ENCODE results near the gene MAPK1.

- TF ChIP-seq CTCF (conservative IDR thresholded peaks at IDR 0.05; ENCODE audit: low read depth, low read length) (no peak), EZH2 (IDR thresholded peaks at IDR 0.05; ENCODE audit: borderline replicate concordance, low read depth, low read length, poor library complexity, severe bottlenecking) (no peak)
Measured at GRCh38 chr22:21708960-21709359, 158.5 kb downstream of the MAPK1 start.
